Activated CD4-positive, alpha-beta memory T cell treated with anti-CD3 and anti-CD28 coated beads for 36 hours (primary cell): ENCODE measurements around the gene ARHGAP15. TPM values are rescaled to one million over a fixed set of nuclear protein-coding genes. Genes with fewer than 3 reads are reported as not detected.

Experiments
- CTCF ChIA-PET: fragments of 350-600 bp; sonication (Branson Sonifier 250); formaldehyde crosslinking; loops from one replicate; lab custom pipeline; 2021; ENCODE audit warnings: antibody characterized with exemption, inconsistent platforms; lab: Charles Lee
- POLR2A ChIA-PET: fragments of 350-600 bp; sonication (Branson Sonifier 250); formaldehyde crosslinking; loops from one replicate; lab custom pipeline; 2021; ENCODE audit warnings: antibody characterized with exemption; lab: Charles Lee
- DNase-seq: peaks from one replicate; pipeline ENCODE4 v3.0.0-alpha.2; 2020
- H3K27ac Mint-ChIP-seq: one replicate; pipeline ENCODE4 v1.8.0; 2021; ENCODE audit warnings: mixed read lengths
- H3K27me3 Mint-ChIP-seq: one replicate; pipeline ENCODE4 v1.8.0; 2021; ENCODE audit warnings: mixed read lengths
- H3K36me3 Mint-ChIP-seq: one replicate; pipeline ENCODE4 v1.8.0; 2021; ENCODE audit warnings: mixed read lengths
- H3K4me1 Mint-ChIP-seq: one replicate; pipeline ENCODE4 v1.8.0; 2021; ENCODE audit warnings: low read depth, mixed read lengths
- H3K4me3 Mint-ChIP-seq: one replicate; pipeline ENCODE4 v1.8.0; 2021; ENCODE audit warnings: mild to moderate bottlenecking, mixed read lengths
- H3K9me3 Mint-ChIP-seq: one replicate; pipeline ENCODE4 v1.8.0; 2021; ENCODE audit warnings: mixed read lengths
- intact Hi-C: fragments of 100-400 bp; cut with micrococcal nuclease; formaldehyde crosslinking; loops from one replicate; pipeline ENCODE4 v1.15.1; 2023
- total RNA-seq, 2 experiments: library from RNA; stranded (reverse); gene quantifications; one replicate each; pipeline ENCODE4 v1.2.3, GENCODE V29; 2021

The ARHGAP15 gene
- total RNA-seq, 2 experiments from 2014 or later: 70.2 to 71.2 TPM

DNA sequence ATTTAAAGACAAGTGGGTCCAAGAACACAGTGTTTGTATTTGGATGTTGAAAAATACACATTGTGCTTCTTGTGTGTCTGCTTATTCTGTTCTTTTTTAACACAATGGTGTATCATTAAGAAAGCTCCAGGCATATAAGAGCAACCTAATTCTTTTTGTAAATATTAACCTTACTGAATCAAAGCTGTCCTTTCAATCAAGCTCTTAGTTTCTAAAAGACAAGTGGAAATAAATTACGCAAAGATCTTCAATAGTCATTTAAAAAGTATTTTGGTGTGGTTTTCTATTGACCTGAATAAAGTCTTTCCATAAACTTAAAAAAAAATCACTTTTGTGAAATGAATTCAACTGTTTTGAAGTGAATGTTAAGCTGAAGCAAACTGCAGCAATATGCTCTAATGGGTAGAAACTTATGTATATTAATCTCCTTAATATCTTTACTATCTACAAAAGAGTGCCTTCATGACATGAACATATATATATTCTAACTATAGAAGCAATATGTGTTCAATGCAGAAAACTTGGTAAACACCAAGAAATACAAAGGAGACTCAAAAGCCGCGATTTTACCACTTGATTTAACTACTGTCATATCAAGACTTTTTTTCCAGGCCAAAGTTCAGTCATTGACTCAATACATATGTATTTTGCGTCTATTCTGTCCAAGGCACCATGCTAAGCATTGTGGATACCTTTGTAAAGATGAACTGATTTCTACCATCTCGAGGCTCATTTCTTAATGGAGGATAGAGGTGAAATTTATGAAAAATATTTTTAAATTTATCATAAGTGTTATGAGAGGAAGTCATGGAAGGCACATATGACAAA, 97.7 kb downstream of the ARHGAP15 start:
- DNase-seq: no peak
- POLR2A ChIA-PET: interaction anchor here (1.3 to 1.5 kb wide), 2 partner anchors 64 to 100 kb away, joined by 3 to 4 read pairs; no protein-coding TSS in a partner anchor
- peaks cover 24% of the 10 kb centered on the region for H3K36me3 Mint-ChIP-seq

DNA sequence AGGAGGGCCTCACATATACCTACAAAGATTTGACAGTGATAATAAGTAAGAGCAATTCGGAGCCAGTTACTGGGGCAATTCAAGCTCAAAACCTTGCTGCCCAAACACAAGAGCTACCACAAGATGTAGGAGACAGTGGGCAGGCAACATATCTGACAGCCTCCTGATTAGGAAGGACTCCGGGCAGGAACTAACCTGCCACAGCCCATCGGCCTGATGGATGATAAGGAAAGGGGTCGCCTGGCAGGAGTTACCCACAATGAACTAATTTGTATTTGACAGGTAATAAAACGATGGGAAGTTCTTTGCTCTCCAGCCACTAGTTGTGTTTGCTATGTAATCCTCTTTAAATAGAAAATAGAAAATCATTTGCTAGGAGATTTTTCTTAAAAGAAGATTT, 100.2 kb downstream of the ARHGAP15 start:
- DNase-seq: no peak
- ChIA-PET POLR2A (no interaction called here), CTCF (interaction anchor here (1.0 to 1.2 kb wide), 3 partner anchors 12 to 120 kb away, joined by 4 to 6 read pairs (median 4); no protein-coding TSS in a partner anchor)
- intact Hi-C loops: no loop called here
- H3K9me3 Mint-ChIP-seq: peaks cover 28% of the 10 kb centered on the region
- H3K27me3 Mint-ChIP-seq: no peaks in the 10 kb centered on the region
- no peak overlapping the region for H3K27ac Mint-ChIP-seq
- H3K4me1 Mint-ChIP-seq: peaks cover 18% of the 10 kb centered on the region
- no peak overlapping the region for H3K4me3 Mint-ChIP-seq
- peaks cover 46% of the 10 kb centered on the region for H3K36me3 Mint-ChIP-seq

More for the DNA sequence above, 97.7 kb downstream of the ARHGAP15 start:
- Mint-ChIP-seq H3K27ac (no peak overlapping the region), H3K9me3 (peaks cover 7% of the 10 kb centered on the region), H3K4me1 (peaks cover 38% of the 10 kb centered on the region), H3K4me3 (no peak overlapping the region), H3K27me3 (no peaks in the 10 kb centered on the region)
- intact Hi-C loops: loop anchor here (1.0 kb wide), 1 partner anchor 29 kb away; no protein-coding TSS in a partner anchor
- CTCF ChIA-PET: interaction anchor here (0.6 to 8.7 kb wide), 7 partner anchors 25 to 192 kb away, joined by 3 to 108 read pairs (median 5); no protein-coding TSS in a partner anchor

DNA sequence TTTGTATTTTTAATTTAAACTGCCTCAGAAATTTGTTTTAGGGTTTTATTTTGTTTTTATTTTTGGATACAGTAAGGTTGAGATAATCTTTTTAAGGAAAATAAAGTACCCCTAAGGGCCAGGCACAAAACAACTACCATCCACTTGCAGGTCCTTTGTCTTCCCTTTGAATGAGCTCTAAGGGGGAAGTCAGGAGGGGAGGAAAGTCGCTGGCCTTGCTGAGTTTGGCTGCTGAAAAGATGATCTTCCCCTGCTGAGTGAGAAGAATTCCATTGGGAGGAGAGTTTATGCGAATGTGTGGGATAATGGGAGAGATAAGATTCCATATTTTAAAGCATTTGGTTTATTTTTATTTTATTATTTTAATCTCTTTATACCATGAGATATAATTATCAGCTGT, 100.7 kb downstream of the ARHGAP15 start:
- no peak overlapping the region for H3K4me3 Mint-ChIP-seq
- no peak for DNase-seq
- ChIA-PET POLR2A (no interaction called here), CTCF (interaction anchor here (1.0 kb wide), 1 partner anchor 8 kb away, joined by 3 read pairs; no protein-coding TSS in a partner anchor)
- H3K9me3 Mint-ChIP-seq: peaks cover 30% of the 10 kb centered on the region
- intact Hi-C loops: no loop called here
- H3K27me3 Mint-ChIP-seq: no peaks in the 10 kb centered on the region
- peaks cover 51% of the 10 kb centered on the region for H3K36me3 Mint-ChIP-seq
- no peak overlapping the region for H3K27ac Mint-ChIP-seq
- peaks cover 19% of the 10 kb centered on the region for H3K4me1 Mint-ChIP-seq

DNA sequence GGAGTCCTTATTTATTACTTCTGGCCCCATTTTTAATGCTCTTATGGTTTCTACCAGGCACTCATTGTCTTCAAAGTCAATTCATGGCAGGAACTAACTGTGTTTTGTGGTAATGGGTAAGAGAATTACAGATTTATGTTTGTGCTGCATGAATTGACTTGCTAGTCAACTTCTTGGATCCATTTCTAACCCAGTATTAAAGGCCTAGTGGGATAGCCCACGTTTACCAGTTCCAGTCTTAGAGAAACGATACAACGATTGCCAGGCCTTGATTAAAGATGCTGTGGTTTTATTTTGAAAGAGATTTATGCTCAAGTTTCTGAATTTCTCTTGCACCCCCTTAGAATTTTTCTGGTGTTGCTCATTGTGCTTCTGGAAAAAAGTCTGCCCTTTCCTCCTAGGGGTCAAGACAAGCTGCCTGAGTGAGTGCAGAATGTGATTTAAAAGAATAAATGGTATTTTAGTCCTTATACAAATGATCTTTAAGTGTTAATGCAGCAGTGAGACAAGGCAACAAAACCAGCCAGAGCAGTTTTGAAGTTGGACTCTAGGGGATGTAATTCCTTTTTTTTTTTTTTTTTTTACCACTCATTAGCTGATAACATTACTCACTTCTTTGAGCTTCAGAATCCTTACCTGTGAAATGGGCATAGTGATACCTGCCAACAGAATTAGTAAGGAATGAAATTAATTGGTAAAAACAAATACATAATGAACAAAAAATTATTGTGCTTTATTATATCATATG, 101.5 kb downstream of the ARHGAP15 start:
- H3K27me3 Mint-ChIP-seq: no peaks in the 10 kb centered on the region
- no peak overlapping the region for H3K4me3 Mint-ChIP-seq
- ChIA-PET POLR2A (no interaction called here), CTCF (interaction anchor here (0.7 to 1.0 kb wide), 2 partner anchors 9 to 443 kb away, joined by 3 read pairs; no protein-coding TSS in a partner anchor)
- peaks cover 30% of the 10 kb centered on the region for H3K9me3 Mint-ChIP-seq
- DNase-seq: no peak
- H3K4me1 Mint-ChIP-seq: peaks cover 25% of the 10 kb centered on the region
- no peak overlapping the region for H3K27ac Mint-ChIP-seq
- H3K36me3 Mint-ChIP-seq: peaks cover 58% of the 10 kb centered on the region
- intact Hi-C loops: no loop called here

DNA sequence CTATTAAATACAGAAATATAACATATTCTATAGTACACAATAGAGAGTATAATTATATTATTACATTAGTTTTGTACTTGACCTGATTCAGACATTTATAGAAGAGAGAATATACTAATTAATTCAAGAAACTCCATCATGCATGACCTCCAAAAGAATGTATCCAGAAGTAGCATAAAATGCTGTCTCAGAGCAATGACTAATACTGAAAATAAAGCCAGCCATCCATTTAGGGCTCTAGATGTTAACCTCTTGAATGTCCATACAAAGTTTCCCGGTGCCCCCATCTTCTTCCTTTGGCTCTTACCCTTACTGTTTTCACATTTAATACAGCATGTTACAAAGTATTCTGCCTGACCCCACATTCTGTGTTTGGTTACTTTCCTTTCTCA, 102.0 kb downstream of the ARHGAP15 start:
- POLR2A ChIA-PET: no interaction called here
- CTCF ChIA-PET: interaction anchor here (0.7 to 1.0 kb wide), 2 partner anchors 9 to 443 kb away, joined by 3 read pairs; no protein-coding TSS in a partner anchor
- peaks cover 61% of the 10 kb centered on the region for H3K36me3 Mint-ChIP-seq
- no peak overlapping the region for H3K4me3 Mint-ChIP-seq
- H3K27me3 Mint-ChIP-seq: no peaks in the 10 kb centered on the region
- peaks cover 30% of the 10 kb centered on the region for H3K9me3 Mint-ChIP-seq
- no peak for DNase-seq
- intact Hi-C loops: no loop called here
- H3K27ac Mint-ChIP-seq: no peak overlapping the region
- peaks cover 22% of the 10 kb centered on the region for H3K4me1 Mint-ChIP-seq

DNA sequence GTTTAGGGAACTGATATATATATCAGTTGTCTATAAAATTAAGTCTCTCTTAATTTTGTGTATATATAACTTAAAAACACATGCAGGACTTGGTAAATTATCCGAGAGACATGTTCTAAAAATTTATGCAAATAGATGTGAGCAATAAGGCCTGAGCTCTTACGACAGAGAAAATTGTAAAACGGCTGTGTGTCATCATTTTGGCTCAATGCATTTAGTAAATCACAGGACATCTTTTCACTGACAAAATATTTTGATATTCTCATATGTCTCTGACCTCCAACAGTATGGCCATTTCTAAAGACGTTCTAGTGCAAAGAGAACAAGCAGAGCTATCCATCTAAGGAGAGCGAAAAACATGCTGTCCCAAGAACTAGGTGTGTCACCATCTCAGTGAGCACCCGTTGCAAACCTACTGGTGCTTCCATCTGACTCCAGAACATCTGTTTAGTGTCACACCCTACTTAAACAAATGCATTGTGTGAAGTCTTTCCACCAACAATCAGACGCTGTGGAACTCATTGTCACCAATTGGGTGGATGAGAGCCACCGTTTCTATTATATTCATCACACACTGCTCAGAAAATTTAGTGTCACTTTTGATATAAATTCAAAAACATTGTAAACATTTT, 108.0 kb downstream of the ARHGAP15 start:
- no peak overlapping the region for H3K4me3 Mint-ChIP-seq
- H3K27me3 Mint-ChIP-seq: no peaks in the 10 kb centered on the region
- no peak overlapping the region for H3K27ac Mint-ChIP-seq
- DNase-seq: no peak
- intact Hi-C loops: no loop called here
- POLR2A ChIA-PET: no interaction called here
- H3K9me3 Mint-ChIP-seq: peaks cover 19% of the 10 kb centered on the region
- CTCF ChIA-PET: no interaction called here
- H3K4me1 Mint-ChIP-seq: peaks cover 28% of the 10 kb centered on the region
- peaks cover 50% of the 10 kb centered on the region for H3K36me3 Mint-ChIP-seq

DNA sequence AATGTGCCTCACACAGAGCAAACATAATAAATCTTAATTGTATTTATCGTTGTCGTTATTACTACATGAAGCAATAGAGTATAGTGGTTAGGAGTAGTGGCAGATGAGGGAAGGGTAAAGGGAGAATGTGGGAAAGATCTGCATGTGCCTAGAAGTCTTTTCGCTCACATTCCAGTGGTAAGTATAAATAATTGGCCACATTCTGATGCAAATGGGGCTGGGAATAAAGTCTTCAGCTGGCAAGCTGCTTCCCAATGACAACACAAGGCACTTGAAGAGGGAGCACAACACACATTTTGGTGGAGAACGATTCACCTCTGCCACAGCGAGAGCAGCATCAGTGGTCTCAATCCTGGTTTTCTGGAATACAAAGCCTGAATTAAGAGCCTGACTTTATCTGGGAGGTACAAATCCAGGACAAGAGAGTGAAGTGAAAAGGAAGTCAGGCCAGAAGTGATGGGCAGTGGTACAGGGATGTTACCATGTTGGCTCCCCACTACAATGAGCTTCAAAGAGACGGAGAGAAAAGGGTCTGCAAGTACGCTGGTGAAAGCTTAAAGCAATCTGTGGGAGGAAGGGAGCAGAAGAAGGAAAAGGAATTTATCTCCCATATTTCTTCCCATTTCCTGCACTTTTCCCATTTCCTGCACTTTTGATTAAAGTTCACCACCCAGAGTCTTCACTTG, 112.3 kb downstream of the ARHGAP15 start:
- Mint-ChIP-seq H3K4me1 (peaks cover 17% of the 10 kb centered on the region), H3K36me3 (peaks cover 13% of the 10 kb centered on the region), H3K27me3 (no peaks in the 10 kb centered on the region), H3K9me3 (no peaks in the 10 kb centered on the region), H3K27ac (peak overlapping the region; percentile 19), H3K4me3 (no peak overlapping the region)
- no peak for DNase-seq
- intact Hi-C loops: no loop called here
- CTCF ChIA-PET: interaction anchor here (1.3 to 1.9 kb wide), 2 partner anchors 18 to 42 kb away, joined by 3 to 7 read pairs; no protein-coding TSS in a partner anchor
- POLR2A ChIA-PET: no interaction called here

DNA sequence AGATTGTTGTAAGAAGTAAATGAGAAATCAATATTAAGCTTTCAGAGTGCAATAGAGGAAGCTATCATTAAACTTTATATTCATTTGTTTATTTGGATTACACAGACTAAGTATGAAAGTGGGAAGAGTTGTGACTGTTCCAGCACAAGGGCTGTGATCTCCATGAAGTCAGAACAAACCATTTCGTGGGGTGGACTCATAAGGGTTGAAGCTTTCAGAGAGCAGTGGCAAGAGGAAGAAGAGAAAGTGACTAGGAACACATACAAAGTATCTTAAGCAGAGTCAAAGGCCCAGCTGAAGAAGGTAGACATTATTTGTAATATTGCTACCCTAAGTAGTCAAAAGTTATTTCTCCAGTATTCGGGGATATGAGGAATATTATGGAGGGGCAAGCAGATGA, 117.0 kb downstream of the ARHGAP15 start:
- H3K36me3 Mint-ChIP-seq: peaks cover 11% of the 10 kb centered on the region
- POLR2A ChIA-PET: no interaction called here
- H3K27ac Mint-ChIP-seq: no peak overlapping the region

DNA sequence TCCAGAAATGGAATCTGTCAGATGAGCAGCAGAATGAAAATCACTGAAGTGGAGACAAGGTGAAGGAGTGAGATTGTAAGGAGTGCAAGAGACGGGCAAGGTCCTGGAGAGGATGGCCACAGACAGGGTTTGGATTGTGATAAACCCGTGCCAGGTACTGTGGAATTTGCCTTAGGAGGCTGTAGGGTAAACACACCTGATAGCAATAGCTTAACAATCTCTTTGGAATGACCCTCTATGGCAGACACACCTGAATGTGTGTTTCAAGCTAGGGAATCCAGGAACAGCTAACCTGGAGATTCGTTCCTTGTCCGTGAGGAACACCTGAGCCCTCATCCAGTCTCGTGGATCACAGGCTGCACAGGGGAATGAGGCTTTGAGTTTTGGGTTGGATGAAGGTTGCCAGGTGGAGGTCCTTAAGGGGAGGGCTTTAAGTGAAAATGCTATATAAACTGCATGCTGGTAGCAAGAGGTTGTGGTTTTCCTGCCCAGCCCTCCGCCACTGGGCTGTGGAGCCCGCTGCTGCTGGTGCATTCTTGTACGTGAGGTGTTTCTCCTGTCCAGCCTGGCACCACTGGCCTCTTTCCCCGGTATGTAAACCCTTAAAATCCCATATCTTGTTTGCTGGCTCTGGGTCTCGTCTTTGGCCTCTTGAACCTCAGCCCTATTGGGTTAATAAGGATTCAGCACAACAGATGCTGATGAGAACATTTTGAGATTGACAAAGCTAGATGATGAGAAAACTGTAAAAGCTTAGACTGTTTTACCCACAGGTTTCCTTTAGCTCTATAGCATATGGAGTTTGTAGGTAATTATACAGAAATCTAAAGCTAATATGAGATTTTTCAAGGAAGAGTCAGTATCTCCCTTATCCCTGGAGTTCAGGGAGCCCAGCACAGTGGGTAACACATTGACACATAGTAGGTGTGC, 117.9 kb downstream of the ARHGAP15 start:
- H3K36me3 Mint-ChIP-seq: peaks cover 5% of the 10 kb centered on the region
- peak; percentile 49 for DNase-seq
- POLR2A ChIA-PET: interaction anchor here (0.5 to 1.2 kb wide), 3 partner anchors 9 to 156 kb away, joined by 3 read pairs; no protein-coding TSS in a partner anchor
- no peaks in the 10 kb centered on the region for H3K9me3 Mint-ChIP-seq
- H3K4me1 Mint-ChIP-seq: peaks cover 32% of the 10 kb centered on the region
- H3K27me3 Mint-ChIP-seq: no peaks in the 10 kb centered on the region
- H3K4me3 Mint-ChIP-seq: no peak overlapping the region
- H3K27ac Mint-ChIP-seq: no peak overlapping the region
- CTCF ChIA-PET: interaction anchor here (1.0 to 3.3 kb wide), 8 partner anchors 12 to 134 kb away, joined by 3 to 28 read pairs (median 5); no protein-coding TSS in a partner anchor
- intact Hi-C loops: no loop called here

More for the DNA sequence above, 117.0 kb downstream of the ARHGAP15 start:
- DNase-seq: no peak
- H3K4me3 Mint-ChIP-seq: no peak overlapping the region
- H3K27me3 Mint-ChIP-seq: no peaks in the 10 kb centered on the region
- H3K9me3 Mint-ChIP-seq: no peaks in the 10 kb centered on the region
- intact Hi-C loops: no loop called here
- CTCF ChIA-PET: interaction anchor here (3.1 to 3.3 kb wide), 2 partner anchors 12 to 24 kb away, joined by 20 to 28 read pairs; no protein-coding TSS in a partner anchor
- H3K4me1 Mint-ChIP-seq: peaks cover 32% of the 10 kb centered on the region

DNA sequence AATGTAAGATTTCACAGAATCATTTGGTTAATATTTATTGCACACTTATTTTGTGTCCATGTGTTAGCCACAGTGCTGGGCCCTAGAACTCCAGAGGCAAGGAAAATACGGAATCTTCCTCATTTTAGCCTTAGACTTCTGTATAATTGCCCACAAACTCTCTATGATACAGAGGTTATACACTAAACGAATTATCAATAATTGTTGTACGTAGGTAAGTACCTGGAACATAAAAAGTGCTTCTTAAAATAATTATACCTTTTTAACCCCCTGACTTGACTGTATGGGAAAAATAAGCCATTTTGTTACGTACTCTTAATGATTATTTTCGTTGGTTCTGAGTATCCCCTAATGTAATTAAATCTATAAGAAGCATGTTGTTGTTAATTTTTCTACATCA, 119.4 kb downstream of the ARHGAP15 start:
- H3K27ac Mint-ChIP-seq: peak overlapping the region; percentile 74
- H3K4me1 Mint-ChIP-seq: peaks cover 45% of the 10 kb centered on the region
- ChIA-PET POLR2A (interaction anchor here (1.2 kb wide), 1 partner anchor 118 kb away, joined by 3 read pairs; no protein-coding TSS in a partner anchor), CTCF (interaction anchor here (1.3 to 3.3 kb wide), 6 partner anchors 10 to 135 kb away, joined by 3 to 28 read pairs (median 8); no protein-coding TSS in a partner anchor)
- intact Hi-C loops: loop anchor here (1.0 kb wide), 1 partner anchor 8 kb away; no protein-coding TSS in a partner anchor
- peak overlapping the region; percentile 61 for H3K4me3 Mint-ChIP-seq
- H3K27me3 Mint-ChIP-seq: no peaks in the 10 kb centered on the region
- no peaks in the 10 kb centered on the region for H3K9me3 Mint-ChIP-seq
- no peak for DNase-seq
- peaks cover 5% of the 10 kb centered on the region for H3K36me3 Mint-ChIP-seq
